Islet of Langerhans (tissue), 1 donor: ENCODE measurements around the gene NFKBIB.

Source experiments
- FAIRE-seq: peaks from one replicate; lab custom pipeline; 2011; peaks lifted over from hg19 to GRCh38; lab: Jason Lieb, UNC

The NFKBIB gene

DNA sequence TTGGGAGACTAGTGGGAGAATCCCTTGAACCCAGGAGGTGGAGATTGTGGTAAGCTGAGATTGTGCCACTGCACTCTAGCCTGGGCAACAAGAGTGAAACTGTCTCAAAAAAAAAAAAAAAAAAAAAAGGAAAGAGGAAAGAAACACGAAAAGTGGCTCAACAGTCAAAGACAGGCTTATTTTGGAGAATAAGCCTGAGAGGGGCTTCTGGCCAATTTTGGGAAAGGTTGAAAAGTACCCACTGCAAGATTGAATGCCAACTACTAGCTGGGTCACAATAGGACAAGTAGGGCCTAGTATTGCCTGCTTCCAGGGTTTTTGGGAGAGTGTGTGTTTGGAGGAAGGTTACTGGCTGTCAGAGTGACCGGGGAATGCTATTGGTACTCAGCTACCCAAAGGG is 58.5 kb downstream of the NFKBIB start:
- no peak for FAIRE-seq
